Thyroid gland (tissue), 4 donors: Measurements from ENCODE around the gene CCR7.
"Not testable (repeated sequence)": the region's sequence is repeated elsewhere in the genome, so short reads cannot be mapped to it uniquely, and the experiment has no call there.

Source experiments
- POLR2A ChIP-seq, 2 donors: fragments of 450-650 bp; IDR thresholded peaks; one replicate each; pipeline ENCODE4 v1.6.1; 2017; ENCODE audit warnings: antibody characterized with exemption in 2 of 2, mild to moderate bottlenecking in 2 of 2, moderate library complexity in 1 of 2
- TF ChIP-seq, protein P1 (sequence below), 6 experiments: fragments of 200-600 bp in 3 of 6; fragments of 450-650 bp in 3 of 6; sonication (generic) in 3 of 6; IDR thresholded peaks; one replicate each; pipeline ENCODE4 v1.5.1; 2016 to 2019; ENCODE audit warnings: antibody characterized with exemption in 6 of 6, mild to moderate bottlenecking in 2 of 6, inconsistent platforms in 1 of 6, moderate library complexity in 1 of 6

DNA sequence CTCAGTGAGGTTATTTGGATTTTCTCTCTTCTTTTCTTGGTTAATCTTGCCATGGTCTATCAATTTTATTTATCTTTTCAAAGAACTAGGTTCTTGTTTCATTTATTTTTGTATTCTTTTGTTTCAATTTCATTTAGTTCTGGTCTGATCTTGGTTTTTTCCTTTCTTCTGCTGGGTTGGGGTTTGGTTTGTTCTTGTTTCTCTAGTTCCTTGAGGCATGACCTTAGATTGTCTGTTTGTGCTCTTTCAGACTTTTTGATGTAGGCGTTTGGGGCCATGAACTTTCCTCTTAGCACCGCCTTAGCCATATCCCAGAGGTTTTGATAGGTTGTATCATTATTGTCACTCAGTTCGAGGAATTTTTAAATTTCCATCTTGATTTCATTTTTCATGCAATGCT is 21.0 kb upstream of the CCR7 start:
- TF ChIP-seq, protein P1, sequence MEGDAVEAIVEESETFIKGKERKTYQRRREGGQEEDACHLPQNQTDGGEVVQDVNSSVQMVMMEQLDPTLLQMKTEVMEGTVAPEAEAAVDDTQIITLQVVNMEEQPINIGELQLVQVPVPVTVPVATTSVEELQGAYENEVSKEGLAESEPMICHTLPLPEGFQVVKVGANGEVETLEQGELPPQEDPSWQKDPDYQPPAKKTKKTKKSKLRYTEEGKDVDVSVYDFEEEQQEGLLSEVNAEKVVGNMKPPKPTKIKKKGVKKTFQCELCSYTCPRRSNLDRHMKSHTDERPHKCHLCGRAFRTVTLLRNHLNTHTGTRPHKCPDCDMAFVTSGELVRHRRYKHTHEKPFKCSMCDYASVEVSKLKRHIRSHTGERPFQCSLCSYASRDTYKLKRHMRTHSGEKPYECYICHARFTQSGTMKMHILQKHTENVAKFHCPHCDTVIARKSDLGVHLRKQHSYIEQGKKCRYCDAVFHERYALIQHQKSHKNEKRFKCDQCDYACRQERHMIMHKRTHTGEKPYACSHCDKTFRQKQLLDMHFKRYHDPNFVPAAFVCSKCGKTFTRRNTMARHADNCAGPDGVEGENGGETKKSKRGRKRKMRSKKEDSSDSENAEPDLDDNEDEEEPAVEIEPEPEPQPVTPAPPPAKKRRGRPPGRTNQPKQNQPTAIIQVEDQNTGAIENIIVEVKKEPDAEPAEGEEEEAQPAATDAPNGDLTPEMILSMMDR (IDR thresholded peaks at IDR 0.05) = not testable (repeated sequence)
- not testable (repeated sequence) for TF ChIP-seq POLR2A (IDR thresholded peaks at IDR 0.05)
